HG02763 (cell line): ENCODE measurements around the gene CRIP1.

Experiments
- ATAC-seq: cut with Tn5 transposase; IDR thresholded peaks from one replicate; pipeline ENCODE4 v1.9.1; 2021; ENCODE audit warnings: mild to moderate bottlenecking, moderate library complexity; ENCODE audit not compliant: unreplicated experiment

Gene CRIP1

GRCh38 chr14:105450864-105451720 is 35.6 kb upstream of the CRIP1 start:
- no peak for ATAC-seq

GRCh38 chr14:105452963-105453362 is 33.7 kb upstream of the CRIP1 start:
- ATAC-seq = no peak

GRCh38 chr14:105453847-105454246 is 32.8 kb upstream of the CRIP1 start:
- ATAC-seq = no peak

- no peak for ATAC-seq
These were observed 31.5 kb upstream of the CRIP1 start for GRCh38 chr14:105455086-105455640.

GRCh38 chr14:105455766-105456660 is 30.7 kb upstream of the CRIP1 start:
- ATAC-seq = no peak

GRCh38 chr14:105456736-105457617 is 29.7 kb upstream of the CRIP1 start:
- ATAC-seq = no peak

GRCh38 chr14:105458010-105458409 is 28.7 kb upstream of the CRIP1 start:
- no peak for ATAC-seq

GRCh38 chr14:105458571-105458970 is 28.1 kb upstream of the CRIP1 start:
- ATAC-seq = no peak

- ATAC-seq = no peak
These were observed 26.6 kb upstream of the CRIP1 start for GRCh38 chr14:105460116-105460515.

- ATAC-seq = no peak
These were observed 26.1 kb upstream of the CRIP1 start for GRCh38 chr14:105460616-105461015.

GRCh38 chr14:105461903-105462302 is 24.8 kb upstream of the CRIP1 start:
- no peak for ATAC-seq

GRCh38 chr14:105464501-105464900 is 22.2 kb upstream of the CRIP1 start:
- ATAC-seq = no peak

- ATAC-seq = no peak
These were observed 21.3 kb upstream of the CRIP1 start for GRCh38 chr14:105465209-105466031.

- no peak for ATAC-seq
These were observed 20.0 kb upstream of the CRIP1 start for GRCh38 chr14:105466531-105467248.

- no peak for ATAC-seq
These were observed 19.3 kb upstream of the CRIP1 start for GRCh38 chr14:105467249-105467941.

GRCh38 chr14:105467942-105468471 is 18.7 kb upstream of the CRIP1 start:
- ATAC-seq = no peak

- ATAC-seq = no peak
These were observed 18.0 kb upstream of the CRIP1 start for GRCh38 chr14:105468621-105469241.
